ENCODE data around the gene MT1M. TPM values are rescaled to one million over a fixed set of nuclear protein-coding genes. Genes with fewer than 3 reads are reported as not detected.
A peak's percentile ranks its signal among the peaks of the same experiment; 100 is the strongest.

MT1M gene
- total and polyA plus RNA-seq, 2 of the 4 experiments (the other 2 are of a cell fraction), result 0.10 TPM; not detected in 1

DNA sequence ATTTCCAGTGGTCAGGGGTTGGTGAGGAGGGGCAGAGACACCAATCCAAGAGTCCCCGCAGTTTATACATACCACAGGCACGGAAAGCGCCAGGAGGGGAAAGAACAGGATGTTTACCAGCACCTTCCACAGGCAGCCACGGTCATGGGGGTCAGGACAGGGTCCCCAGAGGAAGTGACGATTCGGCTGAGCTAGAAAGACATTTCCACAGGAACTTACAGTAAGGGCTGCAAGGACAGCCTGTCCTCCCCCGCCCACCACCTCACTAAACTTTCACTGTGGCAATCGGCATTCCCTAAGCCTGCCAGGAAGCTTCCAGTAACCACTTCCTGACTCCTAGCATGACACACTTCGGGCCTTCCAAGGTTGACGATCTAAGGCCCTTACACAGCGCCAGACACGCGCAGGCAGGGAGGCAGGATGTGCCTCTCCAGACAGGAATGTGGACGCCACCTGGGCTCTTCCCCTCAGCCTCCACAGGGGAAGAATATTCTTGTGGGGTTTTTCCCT, 25.3 kb upstream of the MT1M start (continued):
- TF ChIP-seq MXI1 (IDR thresholded peaks at IDR 0.05; ENCODE audit: borderline replicate concordance, low read depth, low read length), result no peak

DNA sequence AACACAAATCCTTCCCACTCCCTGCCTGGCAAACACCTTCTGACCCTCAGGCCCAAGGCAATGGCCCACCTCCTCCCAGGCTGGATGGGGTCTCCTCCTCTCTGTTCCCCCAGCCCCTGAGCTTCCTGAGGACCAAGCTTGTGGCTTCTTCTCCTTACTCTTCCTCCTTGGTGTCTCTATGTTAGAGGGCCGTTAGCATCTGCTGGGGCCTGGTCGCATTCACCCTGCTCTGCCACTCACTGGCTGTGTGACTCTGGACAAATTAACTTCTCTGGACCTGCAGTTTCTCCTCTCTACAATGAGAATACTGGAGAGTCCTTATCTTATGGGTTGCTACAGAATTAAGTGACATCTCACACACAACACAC, 24.8 kb upstream of the MT1M start:
- Histone ChIP-seq H4K8ac (ENCODE audit: low read depth in 2 of 2, low read length in 2 of 2) (peak overlapping the region; percentile 96 to 98), H3K27ac (ENCODE audit: insufficient read depth, low read length) (peak overlapping the region; percentile 99), H3K27me3 (ENCODE audit: control insufficient read depth, insufficient read depth, low read length) (no peaks in the 10 kb centered on the region), H4K91ac (ENCODE audit: insufficient read depth, low read depth, low read length) (peak overlapping the region; percentile 98), H3K36me3 (ENCODE audit: control insufficient read depth, insufficient read depth, low read length) (no peaks in the 10 kb centered on the region), H3K9me3 (ENCODE audit: control insufficient read depth, insufficient read depth, low read length) (no peaks in the 10 kb centered on the region), H4K5ac (ENCODE audit: low read depth, low read length) (peak overlapping the region; percentile 97), H3K56ac (ENCODE audit: extremely low read depth, insufficient read depth, low read length) (peak overlapping the region; percentile 92), H2BK20ac (ENCODE audit: low read depth, low read length) (peak overlapping the region; percentile 96), H2BK15ac (ENCODE audit: low read depth, low read length) (peak overlapping the region; percentile 97), H3K79me1 (ENCODE audit: low read depth in 1 of 2, low read length in 2 of 2) (peaks cover 0 to 41% of the 10 kb centered on the region in 2 experiments; a peak in 3 of 4 replicates), H3K9ac (ENCODE audit: low read depth, low read length) (peak overlapping the region; percentile 83), H2AK9ac (replicated peaks; ENCODE audit: low read depth, low read length, poor library complexity) (peak overlapping the region; percentile 95), H3K4me3 (ENCODE audit: insufficient read depth, low read depth, low read length) (peak overlapping the region; percentile 34; the same call in 1 of the 2 replicates), H3K9me1 (ENCODE audit: insufficient read depth, low read length) (peaks cover 22% of the 10 kb centered on the region), H2BK5ac (ENCODE audit: low read depth, low read length, poor library complexity, severe bottlenecking) (peak overlapping the region; percentile 95), H3K4ac (ENCODE audit: low read depth, low read length) (peak overlapping the region; percentile 99), H2AFZ (replicated peaks; ENCODE audit: low read length, poor library complexity) (peak overlapping the region; percentile 87), H3K4me2 (ENCODE audit: low read depth, low read length) (peak overlapping the region; percentile 64), H2BK120ac (ENCODE audit: low read depth, low read length) (peak overlapping the region; percentile 97), H3K18ac (ENCODE audit: low read depth, low read length) (peak overlapping the region; percentile 28), H2AK5ac (ENCODE audit: low read depth, low read length) (peak overlapping the region; percentile 97), H3K14ac (replicated peaks; ENCODE audit: low read depth, low read length) (peak overlapping the region; percentile 99), H4K20me1 (ENCODE audit: insufficient read depth, low read length) (peaks cover 11% of the 10 kb centered on the region), H3K23ac (ENCODE audit: low read depth, low read length) (peak overlapping the region; percentile 99), H3K4me1 (ENCODE audit: control insufficient read depth, insufficient read depth, low read length) (peaks cover 30% of the 10 kb centered on the region)
- ChIA-PET POLR2A (ENCODE audit: unreplicated experiment) (interaction anchor here (2.5 kb wide), 1 partner anchor 18 kb away, joined by 37 read pairs; the partner anchor contains the start of gene MT1E), CTCF (no interaction called here)
- intact Hi-C loops (cut with micrococcal nuclease), result loop anchor here (2.0 to 10.0 kb wide), 4 partner anchors 19 to 253 kb away; partner anchors contain the start of gene MT1X
- in situ Hi-C loops (cut with MboI; ENCODE audit: low sequenced_read_pairs), result no loop called here
- no TSS peak for BruUV-seq (replicated peaks)
- no peak for DNase-seq
- TF ChIP-seq RFX5 (IDR thresholded peaks at IDR 0.05; ENCODE audit: low read depth, low read length), result no peak
- TF ChIP-seq, protein P1, sequence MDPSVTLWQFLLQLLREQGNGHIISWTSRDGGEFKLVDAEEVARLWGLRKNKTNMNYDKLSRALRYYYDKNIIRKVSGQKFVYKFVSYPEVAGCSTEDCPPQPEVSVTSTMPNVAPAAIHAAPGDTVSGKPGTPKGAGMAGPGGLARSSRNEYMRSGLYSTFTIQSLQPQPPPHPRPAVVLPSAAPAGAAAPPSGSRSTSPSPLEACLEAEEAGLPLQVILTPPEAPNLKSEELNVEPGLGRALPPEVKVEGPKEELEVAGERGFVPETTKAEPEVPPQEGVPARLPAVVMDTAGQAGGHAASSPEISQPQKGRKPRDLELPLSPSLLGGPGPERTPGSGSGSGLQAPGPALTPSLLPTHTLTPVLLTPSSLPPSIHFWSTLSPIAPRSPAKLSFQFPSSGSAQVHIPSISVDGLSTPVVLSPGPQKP (IDR thresholded peaks at IDR 0.05; ENCODE audit: borderline replicate concordance, low read depth, low read length), result no peak
- TF ChIP-seq BHLHE40 (IDR thresholded peaks at IDR 0.05; ENCODE audit: low read depth, low read length), result no peak
- no peak for TF ChIP-seq MAZ (IDR thresholded peaks at IDR 0.05; ENCODE audit: borderline replicate concordance, low read depth, low read length)
- no peak for TF ChIP-seq SMC3 (IDR thresholded peaks at IDR 0.05; ENCODE audit: low read depth, low read length)
- TF ChIP-seq NFE2L2 (IDR thresholded peaks at IDR 0.05; ENCODE audit: low read depth, low read length), result no peak
- TF ChIP-seq, protein P2, sequence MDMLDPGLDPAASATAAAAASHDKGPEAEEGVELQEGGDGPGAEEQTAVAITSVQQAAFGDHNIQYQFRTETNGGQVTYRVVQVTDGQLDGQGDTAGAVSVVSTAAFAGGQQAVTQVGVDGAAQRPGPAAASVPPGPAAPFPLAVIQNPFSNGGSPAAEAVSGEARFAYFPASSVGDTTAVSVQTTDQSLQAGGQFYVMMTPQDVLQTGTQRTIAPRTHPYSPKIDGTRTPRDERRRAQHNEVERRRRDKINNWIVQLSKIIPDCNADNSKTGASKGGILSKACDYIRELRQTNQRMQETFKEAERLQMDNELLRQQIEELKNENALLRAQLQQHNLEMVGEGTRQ (IDR thresholded peaks at IDR 0.05; ENCODE audit: low read depth, low read length), result no peak
- TF ChIP-seq MXI1 (IDR thresholded peaks at IDR 0.05; ENCODE audit: borderline replicate concordance, low read depth, low read length), result no peak
- no peak for TF ChIP-seq CHD1 (IDR thresholded peaks at IDR 0.05; ENCODE audit: low read depth, low read length)
- TF ChIP-seq, protein P3, sequence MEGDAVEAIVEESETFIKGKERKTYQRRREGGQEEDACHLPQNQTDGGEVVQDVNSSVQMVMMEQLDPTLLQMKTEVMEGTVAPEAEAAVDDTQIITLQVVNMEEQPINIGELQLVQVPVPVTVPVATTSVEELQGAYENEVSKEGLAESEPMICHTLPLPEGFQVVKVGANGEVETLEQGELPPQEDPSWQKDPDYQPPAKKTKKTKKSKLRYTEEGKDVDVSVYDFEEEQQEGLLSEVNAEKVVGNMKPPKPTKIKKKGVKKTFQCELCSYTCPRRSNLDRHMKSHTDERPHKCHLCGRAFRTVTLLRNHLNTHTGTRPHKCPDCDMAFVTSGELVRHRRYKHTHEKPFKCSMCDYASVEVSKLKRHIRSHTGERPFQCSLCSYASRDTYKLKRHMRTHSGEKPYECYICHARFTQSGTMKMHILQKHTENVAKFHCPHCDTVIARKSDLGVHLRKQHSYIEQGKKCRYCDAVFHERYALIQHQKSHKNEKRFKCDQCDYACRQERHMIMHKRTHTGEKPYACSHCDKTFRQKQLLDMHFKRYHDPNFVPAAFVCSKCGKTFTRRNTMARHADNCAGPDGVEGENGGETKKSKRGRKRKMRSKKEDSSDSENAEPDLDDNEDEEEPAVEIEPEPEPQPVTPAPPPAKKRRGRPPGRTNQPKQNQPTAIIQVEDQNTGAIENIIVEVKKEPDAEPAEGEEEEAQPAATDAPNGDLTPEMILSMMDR (conservative IDR thresholded peaks at IDR 0.05; ENCODE audit: low read depth, low read length), result no peak
- no peak for TF ChIP-seq MAFK (IDR thresholded peaks at IDR 0.05; ENCODE audit: low read depth, low read length)
- TF ChIP-seq POLR2A (IDR thresholded peaks at IDR 0.05; ENCODE audit: low read depth, low read length), result no peak; the same call in 1 of the 2 replicates
- dilution Hi-C loops (cut with HindIII; ENCODE audit: low sequenced_read_pairs, unreplicated experiment), result no loop called here
- no peak for ATAC-seq (ENCODE audit: low read depth)
- WGBS, 2 experiments (ENCODE audit: extremely low coverage in 2 of 2, insufficient read length in 1 of 2), result no CpG with 5 or more reads among the region's 2 CpGs
